Activated T-helper 1 cell treated with anti-CD3 and anti-CD28 coated beads, Interleukin-12 subunit alpha, Interleukin-12 subunit beta, Interleukin-2, Interleukin-4 antibody, amounts not matched to agents 30 ng/mL and 10 ng/mL and 1 ng/mL, durations not matched to agents 14 hours and 24 hours and 36 hours (primary cell): ENCODE data around the gene SLC5A9. TPM values are rescaled to one million over a fixed set of nuclear protein-coding genes. Genes with fewer than 3 reads are reported as not detected.
"Not testable (repeated sequence)": the region's sequence is repeated elsewhere in the genome, so short reads cannot be mapped to it uniquely, and the experiment has no call there.

Source experiments
- DNase-seq: peaks from one replicate; pipeline ENCODE4 v3.0.0; 2021; ENCODE audit warnings: low spot score
- H3K27ac Mint-ChIP-seq: one replicate; pipeline ENCODE4 v1.8.0; 2021; ENCODE audit warnings: mild to moderate bottlenecking, mixed read lengths
- H3K27me3 Mint-ChIP-seq: one replicate; pipeline ENCODE4 v1.8.0; 2022; ENCODE audit warnings: mild to moderate bottlenecking, moderate library complexity, mixed read lengths; ENCODE audit not compliant: insufficient read depth
- H3K36me3 Mint-ChIP-seq: one replicate; pipeline ENCODE4 v1.8.0; 2021; ENCODE audit warnings: low read depth, mixed read lengths
- H3K4me1 Mint-ChIP-seq: one replicate; pipeline ENCODE4 v1.8.0; 2021; ENCODE audit warnings: low read depth, mixed read lengths
- H3K4me3 Mint-ChIP-seq: one replicate; pipeline ENCODE4 v1.8.0; 2021; ENCODE audit warnings: mild to moderate bottlenecking, moderate library complexity, mixed read lengths
- H3K9me3 Mint-ChIP-seq: one replicate; pipeline ENCODE4 v1.8.0; 2021; ENCODE audit warnings: mixed read lengths
- intact Hi-C: fragments of 100-400 bp; cut with micrococcal nuclease; formaldehyde crosslinking; loops from one replicate; pipeline ENCODE4 v1.15.1; 2024
- total RNA-seq: library from RNA; stranded (reverse); gene quantifications from 2 replicates; pipeline ENCODE4 v1.2.3, GENCODE V29; 2022

The SLC5A9 gene
- total RNA-seq, 1 donor from 2014 or later = not detected

DNA sequence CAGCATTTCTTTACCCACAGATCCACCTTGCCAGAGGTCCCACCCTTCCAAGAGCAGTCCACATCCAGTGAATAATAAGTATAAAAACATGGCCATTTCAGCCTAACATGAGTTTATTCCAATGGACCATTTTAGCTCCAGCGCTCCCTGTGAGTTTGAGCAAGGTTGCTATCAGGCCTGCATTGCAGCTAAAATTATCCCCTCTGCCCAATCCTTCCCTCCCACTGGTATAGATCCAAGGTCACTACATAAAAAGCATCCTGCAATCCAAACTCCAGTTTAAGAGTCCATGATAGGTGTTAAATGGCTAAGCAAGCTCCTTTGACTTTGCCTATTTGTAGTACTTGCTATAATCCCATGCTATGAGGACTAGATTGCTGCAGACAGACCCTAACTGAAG, 35.6 kb downstream of the SLC5A9 start:
- H3K27ac Mint-ChIP-seq = no peak overlapping the region
- H3K9me3 Mint-ChIP-seq = no peaks in the 10 kb centered on the region
- peaks cover 2% of the 10 kb centered on the region for H3K27me3 Mint-ChIP-seq
- no peak overlapping the region for H3K4me3 Mint-ChIP-seq
- H3K36me3 Mint-ChIP-seq = no peaks in the 10 kb centered on the region
- no peak for DNase-seq
- no peaks in the 10 kb centered on the region for H3K4me1 Mint-ChIP-seq
- intact Hi-C loops = no loop called here

DNA sequence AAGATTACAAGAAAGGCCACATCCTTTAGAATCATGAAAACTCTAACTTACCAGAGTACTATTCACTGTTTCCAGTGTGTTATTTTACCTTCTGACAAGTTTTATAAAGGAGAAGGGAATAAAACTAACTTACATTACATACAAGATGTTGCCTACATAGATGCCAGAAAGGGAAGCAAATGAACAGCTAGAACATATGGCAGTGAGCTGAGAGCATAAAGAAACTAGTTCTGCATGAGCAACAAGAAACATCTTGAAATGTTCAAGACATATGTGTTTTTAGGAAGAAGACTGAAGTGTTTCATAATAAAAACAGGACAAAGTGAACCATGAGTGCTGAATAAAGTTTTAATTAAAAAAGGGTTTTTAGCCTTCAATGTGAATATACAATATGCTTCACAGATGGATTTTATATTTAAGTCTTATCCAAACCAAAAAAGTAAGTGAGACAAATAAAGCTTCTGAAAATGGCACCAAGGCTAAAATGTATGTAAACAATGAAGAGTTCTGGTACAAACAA, 39.4 kb downstream of the SLC5A9 start:
- no peak overlapping the region for H3K27ac Mint-ChIP-seq
- no peaks in the 10 kb centered on the region for H3K4me1 Mint-ChIP-seq
- no peaks in the 10 kb centered on the region for H3K36me3 Mint-ChIP-seq
- no peaks in the 10 kb centered on the region for H3K9me3 Mint-ChIP-seq
- no peak overlapping the region for H3K4me3 Mint-ChIP-seq
- H3K27me3 Mint-ChIP-seq = no peaks in the 10 kb centered on the region
- DNase-seq = no peak
- intact Hi-C loops = no loop called here

DNA sequence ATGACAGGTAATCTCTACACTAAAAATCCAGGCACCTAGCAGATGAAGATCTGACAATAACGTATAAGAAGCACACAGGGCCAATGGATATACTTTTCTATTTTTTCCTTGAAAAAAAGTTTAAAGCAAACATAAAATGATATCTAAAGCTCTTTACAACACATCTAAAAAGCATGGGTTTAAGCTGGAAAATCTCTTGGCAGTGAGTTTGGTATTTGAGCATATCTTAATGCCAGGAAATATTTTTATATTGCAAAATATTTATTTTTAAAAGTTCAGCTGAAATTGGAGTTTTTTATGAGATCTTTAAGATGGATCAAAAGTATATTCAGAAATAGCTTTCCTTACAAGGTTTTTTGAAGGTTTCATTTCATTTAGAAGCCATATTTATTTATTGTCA, 40.5 kb downstream of the SLC5A9 start:
- Mint-ChIP-seq H3K4me3 (no peak overlapping the region), H3K36me3 (no peaks in the 10 kb centered on the region), H3K27me3 (no peaks in the 10 kb centered on the region), H3K9me3 (no peaks in the 10 kb centered on the region), H3K27ac (no peak overlapping the region), H3K4me1 (no peaks in the 10 kb centered on the region)
- no peak for DNase-seq
- intact Hi-C loops = no loop called here

DNA sequence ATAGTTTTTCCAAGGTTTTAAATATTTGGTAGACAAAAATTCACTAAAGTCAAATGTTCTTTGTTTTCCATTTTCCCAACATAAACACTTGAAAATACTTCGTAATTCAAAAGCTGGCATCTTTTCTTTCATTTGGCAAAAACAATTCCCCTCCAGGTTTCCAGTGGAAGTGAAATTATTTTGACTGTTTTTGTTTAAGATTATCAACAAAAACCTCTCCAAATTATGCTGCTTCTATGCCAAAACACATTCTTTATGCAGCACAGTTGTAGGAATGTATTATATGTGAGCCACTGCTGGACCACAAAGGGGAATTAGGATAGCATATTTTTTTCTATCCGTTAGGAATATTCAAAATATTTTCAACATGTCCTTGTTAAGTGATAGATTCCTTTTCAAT, 44.1 kb downstream of the SLC5A9 start:
- Mint-ChIP-seq H3K4me1 (no peaks in the 10 kb centered on the region), H3K9me3 (no peaks in the 10 kb centered on the region), H3K4me3 (no peak overlapping the region), H3K36me3 (no peaks in the 10 kb centered on the region), H3K27me3 (no peaks in the 10 kb centered on the region), H3K27ac (no peak overlapping the region)
- DNase-seq = no peak
- intact Hi-C loops = no loop called here

DNA sequence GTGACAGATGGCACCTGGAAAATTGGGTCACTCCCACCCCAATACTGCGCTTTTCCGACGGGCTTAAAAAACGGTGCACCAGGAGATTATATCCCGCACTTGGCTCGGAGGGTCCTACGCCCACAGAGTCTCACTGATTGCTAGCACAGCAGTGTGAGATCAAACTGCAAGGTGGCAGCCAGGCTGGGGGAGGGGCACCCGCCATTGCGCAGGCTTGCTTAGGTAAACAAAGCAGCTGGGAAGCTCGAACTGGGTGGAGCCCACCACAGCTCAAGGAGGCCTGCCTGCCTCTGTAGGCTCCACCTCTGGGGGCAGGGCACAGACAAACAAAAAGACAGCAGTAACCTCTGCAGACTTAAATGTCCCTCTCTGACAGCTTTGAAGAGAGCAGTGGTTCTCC, 54.9 kb downstream of the SLC5A9 start:
- H3K4me1 Mint-ChIP-seq, H3K27me3 Mint-ChIP-seq, DNase-seq, H3K4me3 Mint-ChIP-seq, H3K36me3 Mint-ChIP-seq, intact Hi-C loops, H3K27ac Mint-ChIP-seq: not testable (repeated sequence)
- peaks cover 10% of the 10 kb centered on the region for H3K9me3 Mint-ChIP-seq

DNA sequence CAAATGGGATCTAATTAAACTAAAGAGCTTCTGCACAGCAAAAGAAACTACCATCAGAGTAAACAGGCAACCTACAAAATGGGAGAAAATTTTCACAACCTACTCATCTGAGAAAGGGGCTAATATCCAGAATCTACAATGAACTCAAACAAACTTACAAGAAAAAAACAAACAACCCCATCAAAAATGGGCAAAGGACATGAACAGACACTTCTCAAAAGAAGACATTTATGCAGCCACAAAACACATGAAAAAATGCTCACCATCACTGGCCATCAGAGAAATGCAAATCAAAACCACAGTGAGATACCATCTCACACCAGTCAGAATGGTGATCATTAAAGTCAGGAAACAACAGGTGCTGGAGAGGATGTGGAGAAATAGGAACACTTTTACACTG, 59.8 kb downstream of the SLC5A9 start:
- H3K27me3 Mint-ChIP-seq, H3K36me3 Mint-ChIP-seq, intact Hi-C loops, H3K9me3 Mint-ChIP-seq, H3K4me3 Mint-ChIP-seq, H3K4me1 Mint-ChIP-seq, H3K27ac Mint-ChIP-seq, DNase-seq: not testable (repeated sequence)

DNA sequence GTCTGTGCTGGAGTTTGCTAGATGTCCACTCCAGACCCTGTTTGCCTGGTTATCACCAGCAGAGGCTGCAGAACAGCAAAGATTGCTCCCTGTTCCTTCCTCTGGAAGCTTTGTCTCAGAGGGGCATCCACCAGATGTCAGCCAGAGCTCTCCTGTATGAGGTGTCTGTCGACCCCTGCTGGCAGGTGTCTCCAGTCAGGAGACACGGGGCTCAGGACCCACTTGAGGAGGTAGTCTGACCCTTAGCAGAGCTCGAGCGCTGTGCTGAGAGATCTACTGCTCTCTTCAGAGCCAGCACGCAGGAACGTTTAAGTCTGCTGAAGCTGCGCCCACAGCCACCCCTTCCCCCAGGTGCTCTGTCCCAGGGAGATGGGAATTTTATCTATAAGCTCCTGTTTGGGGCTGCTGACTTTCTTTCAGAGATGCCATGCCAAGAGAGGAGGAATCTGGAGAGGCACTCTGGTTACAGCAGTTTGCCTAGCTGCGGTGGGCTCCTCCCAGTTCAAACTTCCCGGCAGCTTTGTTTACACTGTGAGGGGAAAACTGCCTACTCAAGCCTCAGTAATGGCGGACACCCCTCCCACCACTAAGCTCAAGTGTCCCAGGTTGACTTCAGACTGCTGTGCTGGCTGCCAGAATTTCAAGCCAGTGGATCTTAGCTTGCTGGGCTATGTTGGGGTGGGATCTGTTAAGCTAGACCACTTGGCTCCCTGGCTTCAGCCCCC, 62.3 kb downstream of the SLC5A9 start:
- H3K4me1 Mint-ChIP-seq, H3K9me3 Mint-ChIP-seq, H3K27me3 Mint-ChIP-seq, DNase-seq, H3K36me3 Mint-ChIP-seq, intact Hi-C loops, H3K27ac Mint-ChIP-seq, H3K4me3 Mint-ChIP-seq: not testable (repeated sequence)

DNA sequence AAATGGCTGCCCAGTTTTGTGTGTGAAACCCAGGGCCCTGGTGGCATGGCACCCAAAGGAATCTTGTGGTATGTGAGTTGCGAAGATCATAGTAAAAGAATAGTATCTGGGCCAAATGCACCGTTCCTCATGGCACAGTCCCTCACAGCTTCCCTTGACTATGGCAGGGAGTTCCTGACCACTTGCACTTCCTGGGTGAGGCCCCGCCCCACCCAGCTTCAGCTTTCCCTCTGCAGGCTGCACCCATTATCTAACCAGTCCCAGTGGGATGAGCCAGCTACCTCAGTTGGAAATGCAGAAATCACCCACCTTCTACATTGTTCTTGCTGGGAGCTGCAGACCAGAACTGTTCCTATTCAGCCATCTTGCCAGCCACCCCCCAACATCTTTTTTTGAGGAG, 63.0 kb downstream of the SLC5A9 start:
- DNase-seq = no peak
- intact Hi-C loops = no loop called here
- Mint-ChIP-seq H3K36me3 (no peaks in the 10 kb centered on the region), H3K27me3 (no peaks in the 10 kb centered on the region), H3K9me3 (no peaks in the 10 kb centered on the region), H3K4me3 (no peak overlapping the region), H3K27ac (no peak overlapping the region), H3K4me1 (no peaks in the 10 kb centered on the region)

DNA sequence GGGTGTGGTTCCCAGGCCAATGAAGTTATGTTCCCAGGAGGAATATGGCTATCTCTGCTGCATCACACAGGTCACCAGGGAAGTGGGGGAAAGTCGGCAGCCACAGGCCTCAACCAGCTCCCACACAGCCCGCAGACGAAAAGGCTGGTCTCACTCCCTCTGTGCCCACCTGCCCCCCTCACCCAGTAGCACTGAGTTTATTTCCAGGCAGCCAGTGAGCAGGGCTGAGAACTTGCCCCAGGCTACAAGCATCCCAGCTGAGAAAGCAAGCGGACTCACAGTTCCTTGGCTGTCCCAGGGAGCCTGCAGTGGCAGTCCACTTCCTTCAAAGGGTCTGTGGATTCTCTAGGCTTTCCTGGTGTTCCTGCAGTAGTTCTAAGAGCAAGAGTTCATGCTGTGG, 68.9 kb downstream of the SLC5A9 start:
- H3K27ac Mint-ChIP-seq = no peak overlapping the region

DNA sequence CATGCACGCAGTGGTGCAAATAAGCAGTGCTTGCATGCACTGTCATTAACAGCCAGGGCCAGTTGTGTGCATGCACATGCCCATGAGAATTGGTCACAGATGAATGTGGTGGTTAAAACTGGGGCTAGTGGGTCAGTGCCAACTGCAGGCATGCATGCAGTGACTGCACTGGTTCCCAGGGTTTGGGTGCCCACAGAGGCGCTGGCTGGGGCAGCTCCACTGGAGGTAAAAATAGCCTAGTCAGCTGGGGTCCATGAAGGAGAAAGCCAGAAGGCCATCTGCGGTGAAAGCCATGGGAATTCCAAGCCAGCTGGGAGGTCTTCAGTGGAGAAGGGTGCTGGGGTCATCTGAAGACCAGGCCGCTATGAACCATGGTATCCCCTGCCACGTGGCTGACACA, 70.2 kb downstream of the SLC5A9 start:
- intact Hi-C loops = no loop called here
- Mint-ChIP-seq H3K27me3 (no peaks in the 10 kb centered on the region), H3K4me3 (no peak overlapping the region), H3K27ac (no peak overlapping the region), H3K9me3 (no peaks in the 10 kb centered on the region), H3K36me3 (no peaks in the 10 kb centered on the region), H3K4me1 (no peaks in the 10 kb centered on the region)
- no peak for DNase-seq

More for the DNA sequence above, 68.9 kb downstream of the SLC5A9 start:
- intact Hi-C loops = no loop called here
- H3K4me1 Mint-ChIP-seq = no peaks in the 10 kb centered on the region
- H3K36me3 Mint-ChIP-seq = no peaks in the 10 kb centered on the region
- no peak overlapping the region for H3K4me3 Mint-ChIP-seq
- DNase-seq = no peak
- H3K27me3 Mint-ChIP-seq = no peaks in the 10 kb centered on the region
- H3K9me3 Mint-ChIP-seq = no peaks in the 10 kb centered on the region

DNA sequence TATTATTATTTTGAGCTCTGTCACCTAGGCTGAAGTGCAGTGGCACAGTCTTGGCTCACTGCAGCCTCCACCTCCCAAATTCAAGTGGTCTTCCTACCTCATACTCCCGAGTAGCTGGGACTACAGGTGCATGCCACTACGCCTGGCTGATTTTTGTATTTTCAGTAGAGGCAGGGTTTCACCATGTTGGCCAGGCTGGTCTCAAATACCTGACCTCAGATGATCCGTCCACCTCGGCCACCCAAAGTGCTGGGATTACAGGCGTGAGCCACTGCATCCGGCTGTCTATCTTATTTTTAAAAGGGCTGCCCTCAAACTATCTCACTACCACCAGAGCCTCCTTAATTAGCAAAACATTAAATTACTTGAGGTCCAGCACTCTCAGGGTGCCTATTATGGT, 71.6 kb downstream of the SLC5A9 start:
- H3K4me3 Mint-ChIP-seq, H3K36me3 Mint-ChIP-seq, intact Hi-C loops, H3K9me3 Mint-ChIP-seq, DNase-seq, H3K27ac Mint-ChIP-seq, H3K4me1 Mint-ChIP-seq, H3K27me3 Mint-ChIP-seq: not testable (repeated sequence)

DNA sequence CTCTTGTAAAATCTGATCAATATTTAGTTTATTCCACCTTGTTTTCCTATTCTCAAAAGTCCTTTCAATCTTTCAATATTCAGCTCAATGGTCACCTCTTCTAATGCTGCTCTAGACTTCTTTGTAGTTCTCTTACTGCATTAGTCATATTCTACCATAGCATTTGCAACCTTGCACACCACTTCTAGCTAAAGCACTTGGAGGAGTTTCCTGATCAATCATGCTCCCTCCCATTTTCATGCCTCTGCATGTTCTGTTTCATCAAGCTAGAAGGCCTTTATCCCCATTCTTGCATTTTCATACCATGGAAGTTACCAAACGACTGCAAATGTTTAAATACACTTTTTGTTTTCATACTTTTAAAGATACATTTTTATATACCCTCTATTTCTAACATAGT, 72.1 kb downstream of the SLC5A9 start:
- Mint-ChIP-seq H3K27me3 (no peaks in the 10 kb centered on the region), H3K36me3 (no peaks in the 10 kb centered on the region), H3K9me3 (no peaks in the 10 kb centered on the region), H3K4me1 (no peaks in the 10 kb centered on the region), H3K4me3 (no peak overlapping the region), H3K27ac (no peak overlapping the region)
- DNase-seq = no peak
- intact Hi-C loops = no loop called here
